Activated CD4-positive, alpha-beta T cell treated with anti-CD3 and anti-CD28 coated beads, Interleukin-2, Interleukin-6, amounts not matched to agents 100 ng/mL and 50 ng/mL, durations not matched to agents 16 hours and 8 hours (primary cell): ENCODE results near the gene ERC2.

Experiments used
- DNase-seq: peaks from one replicate; pipeline ENCODE4 v3.0.0-alpha.2; 2020

ERC2 gene

GRCh38 chr3:55564726-55565125, 903.5 kb downstream of the ERC2 start:
- no peak for DNase-seq

- DNase-seq: no peak
Observed at GRCh38 chr3:55562700-55563099, 905.6 kb downstream of the ERC2 start.

GRCh38 chr3:55559500-55560423, 908.5 kb downstream of the ERC2 start:
- DNase-seq: no peak

GRCh38 chr3:55558316-55558715, 910.0 kb downstream of the ERC2 start:
- no peak for DNase-seq

DNA sequence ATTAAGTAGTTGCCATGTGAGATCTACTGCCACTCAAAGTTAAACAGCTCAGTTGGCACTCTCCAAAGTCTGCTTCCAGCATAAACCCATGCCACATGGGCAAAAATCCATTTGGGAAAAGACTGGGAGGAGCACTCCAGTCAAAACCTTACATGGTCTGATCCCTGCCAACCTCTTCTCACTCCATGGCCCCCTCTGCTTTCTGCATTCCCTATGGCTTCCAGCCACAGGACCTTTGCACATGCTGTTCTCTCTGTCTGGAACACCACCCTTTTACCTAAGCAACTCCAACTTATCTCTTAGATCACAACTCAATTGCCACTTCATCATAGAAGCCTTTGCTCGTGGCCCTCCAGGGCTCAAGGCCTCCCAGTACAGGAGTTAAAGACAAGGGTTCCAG, 910.7 kb downstream of the ERC2 start:
- no peak for DNase-seq

DNA sequence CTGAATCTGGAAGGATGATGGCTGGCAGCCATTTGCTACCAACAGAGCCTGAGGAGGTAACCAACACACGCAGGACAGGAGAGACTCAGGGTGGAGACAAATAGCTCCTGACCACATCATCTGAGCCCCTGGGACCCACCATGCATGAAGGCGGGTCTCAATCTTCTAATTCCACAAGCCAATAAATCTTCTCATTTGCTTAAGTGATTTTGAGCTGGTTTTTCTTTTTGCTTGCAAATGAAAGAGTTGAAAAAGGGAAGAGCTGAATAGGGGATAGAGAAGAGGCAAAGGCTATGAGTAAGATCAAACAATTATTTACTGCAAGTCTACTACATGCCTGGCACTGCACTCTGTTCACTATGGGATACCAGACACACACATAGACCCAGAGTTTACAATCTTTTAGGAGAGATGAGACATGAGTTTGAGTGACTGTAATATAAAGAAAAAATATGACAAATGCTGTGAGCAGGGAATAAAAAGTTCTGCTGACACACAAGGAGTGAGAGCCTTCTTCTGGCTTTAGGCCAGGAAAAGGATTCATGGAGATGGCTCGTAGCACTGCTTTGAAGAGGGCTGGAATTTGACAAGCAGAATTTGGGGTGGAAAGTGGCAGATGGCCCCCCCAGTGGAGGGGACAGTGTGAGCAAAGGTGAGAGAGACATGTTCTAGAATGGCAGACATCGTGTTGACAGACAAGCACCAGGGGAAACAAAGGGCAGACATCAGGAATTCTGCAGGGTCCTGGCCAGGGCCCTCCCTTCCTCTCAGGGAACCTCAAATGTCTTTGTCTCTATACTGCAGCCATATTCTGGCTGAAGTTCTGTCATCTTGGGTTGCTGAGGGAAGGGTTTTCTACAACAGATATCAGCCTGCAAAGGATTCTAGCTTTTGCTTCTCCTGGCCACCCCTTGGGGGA, 911.4 kb downstream of the ERC2 start:
- no peak for DNase-seq

DNA sequence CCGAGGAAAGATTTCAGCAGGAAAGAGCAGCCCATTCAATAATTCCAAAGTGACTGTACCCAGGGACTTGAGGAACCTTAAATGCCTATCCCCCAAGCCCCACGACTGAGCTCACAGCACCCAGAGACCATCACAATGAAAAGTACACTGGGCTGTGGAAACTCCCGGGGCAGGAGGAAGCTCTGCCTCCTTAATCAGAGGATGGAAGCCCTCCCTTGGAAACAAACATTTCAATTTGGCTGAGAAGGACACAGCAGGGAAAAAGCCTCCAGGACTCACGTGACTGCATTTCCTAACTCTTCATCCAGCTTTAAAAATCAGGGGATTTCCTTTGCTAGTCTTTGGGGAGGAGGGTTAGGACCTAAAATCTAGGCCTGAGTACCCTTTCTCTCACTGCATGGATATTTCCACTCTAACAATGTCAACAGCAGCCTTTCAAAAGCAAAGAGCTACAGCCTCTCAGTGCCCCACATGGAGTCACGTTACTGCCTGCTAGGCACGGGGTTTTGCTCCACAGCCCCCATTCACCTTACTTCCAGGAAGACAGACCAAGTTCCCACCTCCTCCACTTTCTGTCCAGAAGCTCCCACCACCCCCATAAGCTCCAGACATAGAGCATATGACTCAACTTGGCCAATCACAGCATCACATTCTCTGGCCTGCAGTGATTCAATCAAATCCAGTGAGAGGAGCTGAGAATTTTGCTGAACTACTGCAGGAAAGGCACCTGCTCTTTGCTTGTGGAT, 912.2 kb downstream of the ERC2 start:
- no peak for DNase-seq

DNA sequence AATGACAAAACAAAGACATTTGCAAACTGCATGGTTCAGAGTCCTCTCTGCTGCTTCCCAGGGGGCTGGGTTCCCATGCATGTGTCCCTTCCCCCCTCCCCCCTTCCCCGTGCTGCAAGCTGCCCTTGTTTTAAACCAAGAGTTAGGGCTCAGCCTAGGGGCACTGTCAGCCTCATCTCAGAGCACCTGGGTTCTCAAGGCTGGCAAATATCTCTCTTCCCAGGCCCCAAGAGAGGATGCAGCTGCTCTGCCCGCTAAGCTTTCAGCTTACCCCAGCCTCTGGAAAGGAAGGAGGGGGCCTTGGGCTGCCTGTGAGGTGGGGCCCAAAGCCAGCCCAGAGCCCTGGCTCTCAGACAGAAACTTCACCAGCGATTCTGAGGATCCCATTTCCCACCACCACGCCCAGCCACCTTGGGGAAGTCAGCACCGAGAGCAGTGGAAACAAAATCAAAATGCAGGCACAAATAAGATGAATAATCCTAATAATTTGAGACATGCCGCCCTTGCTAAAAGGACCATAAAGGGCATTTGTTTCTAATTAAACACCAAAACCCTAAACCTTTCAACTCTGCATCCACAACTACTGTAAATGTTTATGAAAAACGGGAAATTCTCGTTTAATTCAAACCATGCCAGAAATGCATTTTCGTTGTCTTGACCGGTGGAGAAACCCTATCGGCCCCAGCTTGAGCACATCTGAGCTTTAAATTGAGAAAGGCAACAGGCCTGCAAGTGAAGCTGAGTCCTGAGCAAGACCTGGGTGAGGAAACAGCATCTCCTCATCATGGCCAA, 913.4 kb downstream of the ERC2 start:
- no peak for DNase-seq

DNA sequence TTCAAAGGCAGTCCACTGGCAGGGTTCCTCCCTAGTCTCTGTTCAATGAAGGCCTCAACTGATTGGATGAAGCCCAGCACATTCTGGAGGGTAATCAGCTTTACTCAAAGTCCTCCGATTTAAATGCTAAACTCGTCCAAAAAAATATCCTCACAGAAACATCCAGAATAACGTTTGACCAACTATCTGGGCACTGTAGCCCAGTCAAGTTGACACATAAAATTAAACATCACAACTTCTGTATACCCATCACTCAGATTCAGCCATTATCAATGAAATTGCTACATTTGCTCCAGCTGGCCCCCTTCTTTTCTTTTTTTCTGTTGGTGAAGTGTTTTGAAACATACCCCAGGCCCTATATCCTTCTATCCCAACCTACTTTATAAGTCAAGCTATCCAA, 916.6 kb downstream of the ERC2 start:
- no peak for DNase-seq

- no peak for DNase-seq
Observed at GRCh38 chr3:55549177-55549576, 919.1 kb downstream of the ERC2 start.

GRCh38 chr3:55546866-55547669, 921.2 kb downstream of the ERC2 start:
- no peak for DNase-seq

DNA sequence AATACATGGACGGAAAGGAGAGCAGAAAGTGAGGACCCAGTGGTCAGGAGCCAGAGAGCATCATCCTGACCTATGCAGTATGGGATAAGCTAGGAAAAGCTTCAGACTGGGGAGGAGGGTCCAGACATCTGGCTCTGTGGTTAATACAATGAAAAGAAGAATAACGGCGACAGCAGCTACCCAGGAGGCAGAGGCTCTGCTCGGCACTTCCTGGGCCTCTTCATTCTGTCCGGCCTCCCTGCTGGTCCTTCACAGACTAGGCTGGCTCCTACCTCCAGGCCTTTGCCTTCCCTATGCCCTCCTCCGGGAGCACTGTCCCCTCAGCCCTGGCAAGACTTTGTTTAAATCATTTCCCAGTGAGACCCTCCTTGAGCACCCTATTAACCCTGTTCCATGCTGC, 922.3 kb downstream of the ERC2 start:
- no peak for DNase-seq

GRCh38 chr3:55544219-55544618, 924.0 kb downstream of the ERC2 start:
- DNase-seq: no peak

DNA sequence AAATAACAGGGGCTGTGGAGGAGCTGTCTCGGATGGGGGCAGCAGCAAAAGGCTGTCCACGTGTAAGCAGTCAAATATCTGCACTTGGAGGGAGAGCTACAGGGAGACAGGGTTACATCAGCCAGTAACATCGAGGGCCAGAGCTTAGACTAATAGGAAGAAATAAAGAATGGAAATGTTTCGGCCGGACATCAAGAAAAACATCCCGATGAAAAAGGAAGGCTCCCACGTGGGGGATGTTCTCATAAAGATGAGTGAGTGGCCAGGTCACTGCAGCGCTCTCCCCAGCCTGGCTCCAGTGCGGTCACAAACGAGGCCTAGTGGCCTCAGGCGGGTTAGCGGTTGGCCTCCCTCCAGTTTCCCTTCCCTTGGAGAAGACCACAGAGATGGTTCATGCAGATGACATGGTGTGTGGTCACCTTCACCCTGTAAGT, 925.1 kb downstream of the ERC2 start:
- DNase-seq: no peak

DNA sequence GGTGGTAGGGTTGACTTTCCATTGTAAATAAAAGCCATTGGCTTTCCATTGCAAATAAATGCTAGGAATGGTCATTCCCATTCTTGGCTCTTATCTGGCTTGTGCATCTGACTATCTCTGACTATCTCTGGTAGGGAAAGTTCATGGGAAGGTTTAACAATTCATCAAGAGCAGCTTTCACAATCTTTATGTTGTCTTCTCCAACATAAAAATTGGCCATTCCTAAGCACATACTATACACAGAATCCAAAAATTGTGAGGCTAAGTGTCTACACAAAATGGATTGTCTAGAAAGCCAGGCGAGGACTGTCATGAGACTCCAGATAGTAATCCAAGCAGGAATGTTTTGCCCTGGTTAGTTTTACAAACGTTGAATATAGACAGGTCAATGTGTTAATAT, 926.8 kb downstream of the ERC2 start:
- DNase-seq: no peak

DNA sequence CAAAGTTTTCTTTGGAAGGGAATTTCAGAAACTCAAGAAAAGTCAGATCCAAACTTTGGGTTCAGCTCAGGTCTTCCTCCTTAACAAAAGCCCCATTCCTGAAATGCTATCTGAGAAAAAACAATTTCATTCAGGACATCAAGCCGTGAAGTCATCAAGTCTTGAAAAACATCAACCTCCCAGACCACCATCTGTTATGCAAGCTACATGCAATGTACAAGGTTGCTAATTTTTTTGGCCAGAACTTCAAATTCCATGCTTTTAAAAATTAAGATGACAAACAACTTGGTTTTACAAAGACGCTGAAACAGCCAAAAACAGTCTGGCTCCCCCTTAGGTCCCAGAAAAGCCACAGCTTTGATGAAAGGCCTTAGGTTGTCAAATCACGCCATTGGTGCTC, 927.3 kb downstream of the ERC2 start:
- DNase-seq: no peak

- DNase-seq: no peak
Observed at GRCh38 chr3:55540579-55540978, 927.7 kb downstream of the ERC2 start.

DNA sequence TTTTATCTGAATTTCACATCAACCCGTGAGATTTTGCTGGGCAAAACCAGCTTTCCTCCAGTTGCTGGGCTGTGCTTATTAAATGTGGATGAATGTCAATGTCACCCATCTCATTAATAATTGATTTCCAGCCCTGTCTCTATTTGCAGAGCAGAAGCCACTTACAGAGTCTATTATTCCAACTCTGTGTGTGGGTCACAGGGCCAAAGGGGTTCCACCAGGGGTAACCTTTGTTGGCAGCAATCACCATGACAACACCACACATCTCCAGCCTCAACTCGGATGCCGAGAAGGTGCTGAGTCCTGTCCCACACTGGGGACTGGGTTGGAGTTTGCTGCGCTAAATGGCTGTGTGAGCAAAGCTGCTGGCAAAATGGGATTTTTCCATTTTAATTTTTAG, 930.1 kb downstream of the ERC2 start:
- no peak for DNase-seq

DNA sequence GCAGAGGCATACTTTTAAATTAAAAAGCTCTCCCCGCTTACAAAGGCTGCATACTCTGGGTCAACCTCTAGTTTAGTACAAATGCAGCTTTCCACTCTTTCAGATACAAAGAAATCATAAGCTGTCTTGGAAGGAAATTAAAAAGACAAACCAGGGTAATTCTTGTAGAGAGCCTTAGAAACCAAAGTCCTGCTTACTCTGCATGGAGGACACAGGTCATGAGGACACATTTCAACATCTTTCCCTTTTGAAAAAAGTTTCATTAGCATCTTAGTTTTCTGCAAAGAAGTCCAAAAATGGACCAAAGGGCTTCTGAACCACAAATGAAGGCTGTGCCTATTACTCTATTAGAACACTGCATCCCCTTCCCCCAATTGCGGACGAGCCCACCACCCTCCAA, 930.7 kb downstream of the ERC2 start:
- no peak for DNase-seq

- no peak for DNase-seq
Observed at GRCh38 chr3:55537129-55537528, 931.1 kb downstream of the ERC2 start.

DNA sequence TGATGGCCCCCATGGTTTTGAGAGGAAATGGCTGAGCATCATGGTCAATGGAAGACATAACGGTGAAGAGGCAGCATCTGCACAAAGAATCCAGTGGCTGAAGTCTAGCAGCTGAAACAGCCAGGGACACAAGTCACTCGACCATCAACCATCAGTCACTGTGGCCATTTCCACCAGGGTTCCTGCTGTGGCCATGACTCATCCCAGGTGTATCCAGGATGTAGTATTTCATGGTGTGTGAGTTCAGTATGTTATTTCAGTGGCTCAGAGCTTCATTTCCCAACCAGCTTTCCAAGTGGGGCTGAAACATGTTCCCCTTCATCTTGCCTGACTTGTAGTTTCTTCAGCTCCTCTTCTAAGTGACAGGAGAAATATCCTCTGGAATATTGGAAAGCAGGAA, 933.4 kb downstream of the ERC2 start:
- no peak for DNase-seq
